Measurements from ENCODE around the gene TAF8. TPM values are rescaled to one million over a fixed set of nuclear protein-coding genes. Genes with fewer than 3 reads are reported as not detected.
"Not testable (repeated sequence)": the region's sequence is repeated elsewhere in the genome, so short reads cannot be mapped to it uniquely, and the experiment has no call there.

TAF8 gene
- polyA plus RNA-seq, 3 donors: 13.1 to 24.7 (median 16.6) TPM

GRCh38 chr6:42032366-42032765, 18.0 kb upstream of the TAF8 start:
- peaks cover 4% of the 10 kb centered on the region for H3K79me2 ChIP-seq (ENCODE audit: insufficient read depth, low read length)
- Mint-ChIP-seq H3K27ac (peak overlapping the region in 4 of 7 donors; percentile 1 to 58 (median 32)), H3K9me3 (no peaks in the 10 kb centered on the region), H3K4me3 (no peak overlapping the region), H3K4me1 (peaks cover 60% of the 10 kb centered on the region), H3K27me3 (ENCODE audit: low read depth in 3 of 3) (peaks cover 0 to 2% (median 2%) of the 10 kb centered on the region in 3 donors), H3K36me3 (peaks cover 2 to 4% of the 10 kb centered on the region in 2 donors)
- no peaks in the 10 kb centered on the region for H3K27me3 ChIP-seq (ENCODE audit: control insufficient read depth in 2 of 2, insufficient read depth in 2 of 2, low read length in 2 of 2)
- WGBS (ENCODE audit: insufficient coverage): 0% methylated on average over 1 of the region's 6 CpGs
- peaks cover 55% of the 10 kb centered on the region in 2 donors for H3K4me1 ChIP-seq (ENCODE audit: control insufficient read depth in 1 of 2, insufficient read depth in 2 of 2, low read length in 2 of 2)
- intact Hi-C loops (cut with micrococcal nuclease): no loop called here
- H3K4me3 ChIP-seq (replicated peaks in 1 of 3; ENCODE audit: low read depth in 2 of 3, low read length in 3 of 3): no peak overlapping the region
- H3K9ac ChIP-seq (ENCODE audit: insufficient read depth, low read length, poor library complexity, severe bottlenecking): no peak overlapping the region
- H3K36me3 ChIP-seq (replicated peaks in 1 of 2; ENCODE audit: control insufficient read depth in 1 of 2, insufficient read depth in 2 of 2, low read length in 2 of 2): no peaks in the 10 kb centered on the region
- no peak overlapping the region for H2AFZ ChIP-seq (ENCODE audit: insufficient read depth, low read depth, low read length, poor library complexity, severe bottlenecking)
- no peak for TF ChIP-seq CTCF (IDR thresholded peaks at IDR 0.05)
- no peak overlapping the region for H3K4me2 ChIP-seq (replicated peaks; ENCODE audit: extremely low read depth, low read length, poor library complexity, severe bottlenecking)
- no peak overlapping the region for H3K27ac ChIP-seq (ENCODE audit: low read depth in 1 of 2, low read length in 2 of 2)
- H4K20me1 ChIP-seq (ENCODE audit: insufficient read depth, low read length): peaks cover 9% of the 10 kb centered on the region
- peak in 1 of 3 donors; percentile 13 for DNase-seq
- H3K9me3 ChIP-seq (replicated peaks in 1 of 2; ENCODE audit: control insufficient read depth in 1 of 2, insufficient read depth in 1 of 2, low read length in 2 of 2): no peaks in the 10 kb centered on the region

GRCh38 chr6:42037669-42038068, 12.7 kb upstream of the TAF8 start:
- H3K4me3 ChIP-seq (replicated peaks in 1 of 3; ENCODE audit: low read depth in 2 of 3, low read length in 3 of 3); H3K36me3 Mint-ChIP-seq; H3K9ac ChIP-seq (ENCODE audit: insufficient read depth, low read length, poor library complexity, severe bottlenecking); H3K9me3 Mint-ChIP-seq; H3K36me3 ChIP-seq (replicated peaks in 1 of 2; ENCODE audit: control insufficient read depth in 1 of 2, insufficient read depth in 2 of 2, low read length in 2 of 2); H3K4me3 Mint-ChIP-seq; H3K4me2 ChIP-seq (replicated peaks; ENCODE audit: extremely low read depth, low read length, poor library complexity, severe bottlenecking); H3K27me3 Mint-ChIP-seq (ENCODE audit: low read depth in 3 of 3); H3K79me2 ChIP-seq (ENCODE audit: insufficient read depth, low read length); H3K27ac ChIP-seq (ENCODE audit: low read depth in 1 of 2, low read length in 2 of 2); H2AFZ ChIP-seq (ENCODE audit: insufficient read depth, low read depth, low read length, poor library complexity, severe bottlenecking); DNase-seq; H3K27me3 ChIP-seq (ENCODE audit: control insufficient read depth in 2 of 2, insufficient read depth in 2 of 2, low read length in 2 of 2); H3K9me3 ChIP-seq (replicated peaks in 1 of 2; ENCODE audit: control insufficient read depth in 1 of 2, insufficient read depth in 1 of 2, low read length in 2 of 2); H3K27ac Mint-ChIP-seq; intact Hi-C loops (cut with micrococcal nuclease): not testable (repeated sequence)
- H4K20me1 ChIP-seq (ENCODE audit: insufficient read depth, low read length): peaks cover 18% of the 10 kb centered on the region
- WGBS (ENCODE audit: insufficient coverage): 76% methylated on average over 5 of the region's 15 CpGs
- H3K4me1 ChIP-seq (ENCODE audit: control insufficient read depth in 1 of 2, insufficient read depth in 2 of 2, low read length in 2 of 2): peaks cover 17 to 22% of the 10 kb centered on the region in 2 donors
- H3K4me1 Mint-ChIP-seq: peaks cover 38% of the 10 kb centered on the region

All from CD14-positive monocyte (primary cell).